Thymus (tissue), 11 donors: ENCODE results near the gene TRAK1. TPM values are rescaled to one million over a fixed set of nuclear protein-coding genes. Genes with fewer than 3 reads are reported as not detected.

Experiments used
- DNase-seq, 9 donors: peaks; one replicate each; pipeline ENCODE4 v3.0.0-alpha.2; 2013; ENCODE audit warnings: low spot score in 9 of 9, low read depth in 6 of 9, missing footprints in 1 of 9
- H3K27ac ChIP-seq, 2 donors: one replicate each; pipeline ENCODE4 v1.5.1; 2013; ENCODE audit warnings: control low read depth in 1 of 2, low read depth in 1 of 2, low read length in 1 of 2, mild to moderate bottlenecking in 1 of 2, moderate library complexity in 1 of 2
- H3K27me3 ChIP-seq, 2 donors: one replicate each; pipeline ENCODE4 v1.5.1; 2013; ENCODE audit warnings: low read length in 1 of 2; ENCODE audit not compliant: control insufficient read depth in 2 of 2, insufficient read depth in 1 of 2
- H3K36me3 ChIP-seq, 2 donors: one replicate each; pipeline ENCODE4 v1.5.1; 2013; ENCODE audit warnings: low read length in 1 of 2, mild to moderate bottlenecking in 1 of 2, moderate library complexity in 1 of 2; ENCODE audit not compliant: control insufficient read depth in 2 of 2, insufficient read depth in 2 of 2
- H3K4me1 ChIP-seq, 2 donors: one replicate each; pipeline ENCODE4 v1.5.1; 2013; ENCODE audit warnings: low read length in 2 of 2; ENCODE audit not compliant: control insufficient read depth in 2 of 2, insufficient read depth in 2 of 2
- H3K4me3 ChIP-seq, 2 donors: one replicate each; pipeline ENCODE4 v1.5.1; 2013; ENCODE audit warnings: low read length in 2 of 2, control low read depth in 1 of 2, mild to moderate bottlenecking in 1 of 2
- H3K9me3 ChIP-seq, 2 donors: one replicate each; pipeline ENCODE4 v1.5.1; 2013; ENCODE audit warnings: low read length in 1 of 2, mild to moderate bottlenecking in 1 of 2; ENCODE audit not compliant: control insufficient read depth in 2 of 2, insufficient read depth in 1 of 2
- WGBS: extraction: QIAGEN DNeasy Blood & Tissue Kit; methylation state at CpG from one replicate; pipeline ENCODE4 v1.1.7; 2013; 5-methylcytosine and 5-hydroxymethylcytosine counted together
- polyA plus RNA-seq: library from polyadenylated mRNA; stranded (reverse); fragments of 200-250 nt; gene quantifications from one replicate; pipeline ENCODE4 v1.2.3, GENCODE V29; 2013
- total RNA-seq: library from RNA; stranded (reverse); fragments of 120-200 nt; gene quantifications from one replicate; pipeline ENCODE4 v1.2.4, GENCODE V29; 2013
- donor health status: healthy.

Gene TRAK1
- total and polyA plus RNA-seq, 2 donors = 10.9 to 20.1 TPM

DNA sequence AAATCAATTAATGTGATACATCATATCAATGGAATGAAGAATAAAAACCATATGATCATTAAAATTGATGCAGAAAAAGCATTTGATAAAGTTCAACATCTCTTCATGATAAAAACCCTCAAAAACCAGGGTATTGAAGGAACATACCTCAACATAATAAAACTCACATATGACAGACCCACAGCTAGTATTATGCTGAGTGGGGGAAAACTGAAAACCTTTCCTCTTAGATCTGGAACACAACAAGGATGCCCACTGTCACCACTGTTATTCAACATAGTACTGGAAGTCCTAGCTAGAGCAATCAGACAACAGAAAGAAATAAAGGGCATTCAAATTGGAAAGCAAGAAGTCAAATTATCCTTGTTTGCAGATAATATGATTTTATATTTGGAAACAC is 144.4 kb downstream of the TRAK1 start:
- Histone ChIP-seq H3K4me3 (no peak overlapping the region), H3K27ac (no peak overlapping the region), H3K9me3 (peaks cover 2 to 3% of the 10 kb centered on the region in 2 donors), H3K36me3 (no peaks in the 10 kb centered on the region), H3K27me3 (no peaks in the 10 kb centered on the region), H3K4me1 (no peaks in the 10 kb centered on the region)
- no peak for DNase-seq

DNA sequence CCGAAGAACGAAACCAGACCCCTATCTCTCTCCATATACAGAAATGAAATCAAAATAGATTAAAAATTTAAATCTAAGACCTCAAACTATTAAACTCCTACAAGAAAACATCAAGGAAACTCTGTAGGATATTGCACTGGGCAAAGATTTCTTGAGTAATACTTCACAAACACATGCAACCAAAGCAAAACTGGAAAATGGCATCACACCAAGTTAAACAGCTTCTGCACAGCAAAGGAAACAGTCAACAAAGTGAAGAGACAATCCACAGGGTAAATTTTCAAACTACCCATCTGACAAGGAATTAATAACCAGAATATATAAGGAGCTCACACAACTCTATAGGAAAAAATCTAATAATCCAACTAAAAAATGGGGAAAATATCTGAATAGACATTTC is 145.5 kb downstream of the TRAK1 start:
- DNase-seq = no peak
- no peak overlapping the region for H3K27ac ChIP-seq
- H3K4me3 ChIP-seq = no peak overlapping the region
- no peaks in the 10 kb centered on the region for H3K36me3 ChIP-seq
- no peaks in the 10 kb centered on the region for H3K27me3 ChIP-seq
- 97% methylated on average over 2 of the region's 2 CpGs for WGBS
- H3K9me3 ChIP-seq = peaks cover 2 to 3% of the 10 kb centered on the region in 2 donors
- no peaks in the 10 kb centered on the region for H3K4me1 ChIP-seq

DNA sequence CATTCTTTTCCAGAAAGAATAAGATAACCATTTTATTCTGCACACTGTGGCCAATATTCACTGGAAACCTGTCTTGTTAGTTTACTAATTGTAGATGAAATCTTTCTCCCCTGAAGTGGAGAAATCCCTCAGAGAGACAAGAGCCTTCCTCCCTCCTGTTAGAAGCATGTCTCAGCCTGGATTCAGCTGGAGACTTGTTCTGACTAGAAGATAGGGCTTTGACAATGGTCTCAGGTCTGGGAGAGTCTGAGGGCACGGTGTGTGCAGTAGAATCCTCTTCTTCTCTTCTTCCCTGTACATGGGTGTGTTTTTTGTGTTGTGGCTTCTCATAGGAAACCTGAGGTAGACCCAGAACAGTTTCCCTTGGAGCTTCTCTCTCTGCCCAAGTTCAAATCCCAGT is 154.9 kb downstream of the TRAK1 start:
- no peak for DNase-seq
- no peak overlapping the region for H3K4me3 ChIP-seq
- H3K9me3 ChIP-seq = no peaks in the 10 kb centered on the region
- no peaks in the 10 kb centered on the region for H3K36me3 ChIP-seq
- peaks cover 3 to 6% of the 10 kb centered on the region in 2 donors for H3K4me1 ChIP-seq
- no peak overlapping the region for H3K27ac ChIP-seq
- H3K27me3 ChIP-seq = peaks cover 0 to 2% of the 10 kb centered on the region in 2 donors
- 55% methylated on average over 1 of the region's 1 CpG for WGBS

- Histone ChIP-seq H3K4me3 (no peak overlapping the region), H3K27me3 (peaks cover 0 to 2% of the 10 kb centered on the region in 2 donors), H3K36me3 (no peaks in the 10 kb centered on the region), H3K27ac (no peak overlapping the region), H3K4me1 (peaks cover 3 to 6% of the 10 kb centered on the region in 2 donors), H3K9me3 (no peaks in the 10 kb centered on the region)
- DNase-seq = peak; percentile 41 to 87 (median 69)
- 11% methylated on average over 9 of the region's 9 CpGs for WGBS
These were observed 156.4 kb downstream of the TRAK1 start for GRCh38 chr3:42247576-42248027.

DNA sequence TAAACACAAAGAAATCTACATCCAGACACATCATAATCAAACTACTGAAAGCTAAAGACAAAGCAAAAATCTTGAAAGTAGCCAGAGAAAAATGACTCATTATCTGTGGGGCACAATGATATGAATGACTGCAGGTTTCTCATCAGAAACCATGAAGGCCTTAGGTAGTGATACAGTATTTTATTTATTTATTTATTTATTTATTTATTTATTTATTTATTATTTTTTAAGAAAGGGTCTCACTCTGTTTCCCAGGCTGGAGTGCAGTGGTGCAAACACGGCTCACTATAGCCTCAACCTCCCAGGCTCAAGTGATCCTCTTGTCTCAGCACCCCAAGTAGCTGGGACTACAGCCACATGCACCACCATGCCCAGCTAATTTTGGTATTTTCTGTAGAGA is 159.6 kb downstream of the TRAK1 start:
- Histone ChIP-seq H3K4me3 (no peak overlapping the region), H3K27me3 (no peaks in the 10 kb centered on the region), H3K36me3 (no peaks in the 10 kb centered on the region), H3K27ac (no peak overlapping the region), H3K4me1 (peaks cover 3 to 6% of the 10 kb centered on the region in 2 donors), H3K9me3 (no peaks in the 10 kb centered on the region)
- no peak for DNase-seq
- WGBS = 100% methylated on average over 1 of the region's 1 CpG

DNA sequence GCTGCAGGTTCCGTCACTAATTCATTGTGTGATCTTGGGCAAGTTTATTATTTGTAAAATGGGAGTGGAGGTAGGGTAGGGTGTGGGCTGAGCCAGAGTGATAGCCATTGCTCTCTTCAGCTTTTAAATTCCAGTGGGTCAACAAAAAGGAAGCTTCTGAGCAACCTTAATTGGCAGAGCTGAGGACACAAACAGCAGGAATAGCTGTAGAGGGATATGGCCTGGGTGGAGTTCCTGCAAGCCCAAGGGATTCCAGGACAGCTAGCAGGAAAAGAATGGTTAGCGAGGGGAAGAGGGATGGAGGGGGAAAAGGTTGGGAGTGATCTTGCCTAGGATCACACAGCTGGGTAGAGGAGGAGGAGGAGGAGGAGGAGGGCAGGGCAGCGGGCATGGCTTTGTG is 163.4 kb downstream of the TRAK1 start:
- no peak for DNase-seq
- Histone ChIP-seq H3K36me3 (no peaks in the 10 kb centered on the region), H3K27ac (no peak overlapping the region), H3K9me3 (no peaks in the 10 kb centered on the region), H3K4me1 (no peaks in the 10 kb centered on the region), H3K4me3 (no peak overlapping the region), H3K27me3 (peaks cover 2% of the 10 kb centered on the region in 2 donors)
- WGBS = 86% methylated on average over 3 of the region's 3 CpGs

- Histone ChIP-seq H3K9me3 (no peaks in the 10 kb centered on the region), H3K4me1 (no peaks in the 10 kb centered on the region), H3K27me3 (peaks cover 2 to 12% of the 10 kb centered on the region in 2 donors), H3K36me3 (no peaks in the 10 kb centered on the region), H3K4me3 (no peak overlapping the region), H3K27ac (no peak overlapping the region)
- WGBS = 93% methylated on average over 1 of the region's 1 CpG
- DNase-seq = no peak
These were observed 165.1 kb downstream of the TRAK1 start for GRCh38 chr3:42256135-42256819.

DNA sequence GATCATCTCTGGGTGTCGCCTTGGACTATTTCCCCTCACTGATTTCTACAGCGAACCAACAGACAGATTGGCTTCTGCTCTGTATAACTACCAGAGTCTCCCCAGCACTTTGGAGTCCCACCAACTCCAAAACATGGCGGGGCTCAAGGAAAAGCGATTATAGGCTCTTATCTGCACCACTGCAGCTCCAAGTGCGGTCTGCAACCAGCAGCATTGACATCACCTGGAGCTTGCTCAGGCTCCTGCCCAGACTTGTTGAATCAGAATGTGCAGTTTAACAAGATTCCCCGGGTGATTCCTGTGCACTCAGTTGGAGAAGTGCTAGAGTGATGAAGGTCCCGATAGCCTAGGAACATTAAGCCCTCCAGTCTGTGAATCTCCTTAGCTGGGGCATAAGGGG is 165.8 kb downstream of the TRAK1 start:
- Histone ChIP-seq H3K9me3 (no peaks in the 10 kb centered on the region), H3K27me3 (peaks cover 5 to 20% of the 10 kb centered on the region in 2 donors), H3K4me3 (no peak overlapping the region), H3K4me1 (no peaks in the 10 kb centered on the region), H3K27ac (no peak overlapping the region), H3K36me3 (no peaks in the 10 kb centered on the region)
- no peak for DNase-seq
- WGBS = 85% methylated on average over 7 of the region's 7 CpGs

GRCh38 chr3:42262525-42262924 is 171.4 kb downstream of the TRAK1 start:
- H3K36me3 ChIP-seq = no peaks in the 10 kb centered on the region
- H3K9me3 ChIP-seq = peaks cover 3 to 9% of the 10 kb centered on the region in 2 donors
- WGBS = 73% methylated on average over 2 of the region's 2 CpGs
- no peak for DNase-seq
- H3K4me3 ChIP-seq = no peak overlapping the region
- H3K4me1 ChIP-seq = peaks cover 0 to 22% of the 10 kb centered on the region in 2 donors
- peaks cover 43 to 71% of the 10 kb centered on the region in 2 donors for H3K27me3 ChIP-seq
- H3K27ac ChIP-seq = no peak overlapping the region
